Stimulated activated CD4-positive, alpha-beta T cell treated with anti-CD3 and anti-CD28 coated beads, Interleukin-15, amount 100 ng/mL, for 24 hours (primary cell): Measurements from ENCODE around the gene STK11.
A peak's percentile ranks its signal among the peaks of the same experiment; 100 is the strongest.

Source experiments
- DNase-seq: peaks from one replicate; pipeline ENCODE4 v3.0.0-alpha.2; 2020

Gene STK11

DNA sequence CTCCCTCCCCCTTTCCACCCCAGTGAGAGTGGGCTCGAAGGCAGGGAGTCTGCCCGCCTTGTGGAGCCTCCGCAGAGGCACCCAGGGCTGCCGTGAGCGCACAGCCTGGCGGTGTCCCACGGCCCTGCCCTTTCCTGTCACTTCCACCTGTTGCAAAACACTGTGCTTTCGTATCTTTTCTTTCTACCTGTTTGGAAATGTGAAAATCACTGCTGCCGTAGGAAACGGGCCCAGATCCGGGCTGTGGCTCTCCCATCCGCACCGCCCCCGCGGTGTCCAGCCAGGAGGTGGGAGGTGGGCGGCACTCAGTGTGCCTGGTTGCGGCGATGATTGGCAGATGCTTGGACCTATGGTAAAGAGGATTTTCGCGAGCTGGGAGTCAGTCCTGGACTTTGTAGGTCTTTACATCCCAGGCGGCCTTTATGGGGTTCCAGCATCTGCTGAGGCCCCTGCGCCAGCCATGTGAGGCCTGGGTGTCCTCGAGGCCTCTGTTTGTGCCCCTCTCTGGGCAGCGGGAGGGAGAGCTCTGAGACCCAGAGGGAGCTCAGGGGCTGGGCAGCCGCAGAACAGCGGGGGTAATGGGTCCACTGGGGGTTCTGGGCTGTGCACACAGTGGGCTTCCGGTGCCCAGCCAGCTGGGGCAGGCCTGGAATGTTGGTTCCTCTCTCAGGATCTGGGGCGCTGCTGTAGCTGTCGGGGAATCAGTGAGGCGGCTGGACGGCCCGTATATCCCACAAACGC, 6.1 kb downstream of the STK11 start:
- DNase-seq: no peak

DNA sequence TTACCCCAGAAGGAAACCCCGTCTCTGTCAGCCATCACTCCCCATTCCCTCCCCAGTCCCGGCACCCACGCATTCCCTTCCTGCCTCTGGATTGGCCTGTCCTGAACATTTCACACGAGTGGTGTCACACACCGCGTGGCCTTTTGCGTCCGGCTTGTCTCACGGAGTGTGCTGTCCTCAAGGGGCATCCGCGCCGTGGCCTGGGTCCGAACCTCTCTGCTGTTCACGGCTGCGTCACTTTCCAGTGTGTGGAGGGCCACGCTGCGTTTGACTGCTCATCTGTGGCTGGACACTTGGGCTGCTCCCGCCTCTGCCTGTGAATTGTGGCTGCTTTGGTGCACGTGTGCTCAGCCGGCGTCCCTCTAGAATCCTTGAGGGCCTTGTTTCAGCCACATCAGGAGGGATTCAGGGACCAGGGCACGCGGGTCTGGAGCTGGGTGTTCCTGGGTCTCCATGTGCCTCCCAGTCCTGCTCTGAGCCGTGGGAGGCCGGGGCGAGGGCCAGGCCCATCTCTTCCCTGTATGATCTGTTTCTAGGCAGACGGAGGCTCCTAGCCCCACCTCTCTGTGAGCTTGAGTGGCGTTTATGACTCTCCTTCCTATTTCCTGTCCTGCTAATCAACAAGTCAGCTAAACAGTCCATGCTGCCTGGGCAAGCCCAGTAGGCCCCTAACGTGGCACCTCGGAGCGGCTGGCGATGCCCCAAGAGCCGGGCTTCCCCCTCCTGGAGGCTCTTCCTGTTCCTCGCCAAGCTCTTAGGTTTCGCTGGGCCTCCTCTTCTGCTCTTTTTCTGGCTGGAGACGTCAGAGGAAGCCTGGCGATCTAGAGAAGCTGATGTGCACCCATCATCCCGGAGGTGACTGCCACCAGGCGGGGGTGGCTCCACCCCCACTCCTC, 8.1 kb downstream of the STK11 start:
- peak; percentile 72 for DNase-seq

DNA sequence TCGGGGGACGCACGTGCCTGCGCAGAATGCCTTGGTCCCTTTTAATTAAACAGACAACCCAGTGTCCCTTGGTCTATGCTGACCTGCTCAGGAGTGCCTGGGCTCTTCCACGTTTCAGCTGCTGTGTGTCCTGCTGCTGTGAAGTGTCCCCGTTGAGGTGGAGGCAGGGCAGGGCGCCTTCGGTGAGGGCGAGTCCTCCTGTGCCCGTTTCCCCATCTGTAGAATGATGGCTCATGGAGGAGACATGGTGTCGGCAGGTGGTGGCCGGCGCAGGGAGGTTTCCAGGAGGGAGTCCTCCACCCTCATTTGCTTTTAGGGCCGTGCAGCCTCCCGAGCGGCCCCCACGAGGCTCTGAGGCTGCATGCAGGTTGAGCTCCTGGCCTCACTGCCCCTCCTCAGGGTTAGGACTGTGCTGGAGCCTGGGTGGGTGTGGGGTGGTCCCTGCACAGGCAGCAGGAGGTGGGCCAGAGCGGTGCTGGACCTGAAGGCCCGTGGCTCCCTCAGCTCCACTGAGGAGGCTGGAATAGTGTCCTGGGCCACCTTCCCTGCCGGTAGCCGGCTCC, 8.8 kb downstream of the STK11 start:
- no peak for DNase-seq

DNA sequence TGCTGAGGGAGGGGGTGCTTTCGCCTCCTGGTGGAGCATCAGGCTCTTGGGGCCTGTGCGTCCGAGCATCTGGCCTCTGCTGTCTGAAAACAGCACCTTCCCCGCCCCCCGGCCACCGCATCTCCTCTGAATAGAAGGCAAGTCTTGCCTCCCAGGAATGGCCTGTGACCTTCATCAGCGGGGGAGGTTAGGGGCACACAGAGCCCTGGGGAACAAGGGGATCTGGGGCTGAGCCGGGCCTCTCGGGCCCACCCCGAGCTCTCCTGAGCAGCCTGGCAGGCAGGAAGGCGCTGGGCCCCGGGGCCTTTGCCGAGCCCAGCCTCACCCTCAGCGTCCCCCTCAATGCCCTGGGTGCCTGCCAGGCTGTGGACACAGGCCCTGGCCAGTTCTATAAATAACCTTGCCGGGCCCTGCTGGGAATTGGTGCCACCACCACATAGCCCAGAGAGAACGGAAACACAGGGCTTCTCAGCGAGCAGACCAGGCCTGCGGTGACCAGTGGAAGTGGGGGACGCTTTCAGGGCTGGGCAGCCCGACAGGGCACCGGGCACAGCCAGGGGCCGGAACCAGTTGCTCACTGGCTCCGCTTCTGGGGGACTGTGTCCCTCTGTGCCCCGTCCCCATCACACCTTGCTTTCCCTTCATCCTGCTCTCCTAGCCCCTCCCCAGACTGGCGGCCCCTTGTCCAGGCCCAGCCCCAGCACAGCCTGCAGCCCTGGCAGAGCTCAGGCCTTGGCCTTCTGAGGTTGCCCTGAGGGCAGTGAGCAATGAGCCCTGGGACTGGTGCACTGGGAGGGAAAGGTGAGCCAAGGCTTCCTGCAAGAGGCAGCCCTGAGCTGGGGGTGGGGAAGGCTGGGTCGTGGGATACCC, 9.5 kb downstream of the STK11 start:
- DNase-seq: no peak

DNA sequence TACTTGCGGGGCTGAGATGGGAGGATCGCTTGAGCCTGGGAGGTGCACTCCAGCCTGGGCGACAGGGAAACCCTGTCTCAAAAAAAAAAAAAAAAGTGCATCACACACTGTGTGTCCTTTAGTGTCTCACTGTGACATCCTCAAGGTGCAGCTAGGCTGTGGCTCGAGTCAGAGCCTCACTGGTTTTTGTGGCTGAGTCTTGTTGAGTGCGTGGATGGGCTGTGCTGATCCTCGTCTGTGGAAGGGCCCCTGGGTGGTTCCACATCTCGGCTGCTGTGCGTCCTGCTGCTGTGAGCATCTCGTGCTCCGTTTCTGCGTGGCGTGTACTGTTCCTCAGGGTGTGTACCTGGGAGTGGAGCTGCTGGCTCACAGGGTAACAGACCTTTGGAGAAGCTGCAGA, 11.2 kb downstream of the STK11 start:
- no peak for DNase-seq

DNA sequence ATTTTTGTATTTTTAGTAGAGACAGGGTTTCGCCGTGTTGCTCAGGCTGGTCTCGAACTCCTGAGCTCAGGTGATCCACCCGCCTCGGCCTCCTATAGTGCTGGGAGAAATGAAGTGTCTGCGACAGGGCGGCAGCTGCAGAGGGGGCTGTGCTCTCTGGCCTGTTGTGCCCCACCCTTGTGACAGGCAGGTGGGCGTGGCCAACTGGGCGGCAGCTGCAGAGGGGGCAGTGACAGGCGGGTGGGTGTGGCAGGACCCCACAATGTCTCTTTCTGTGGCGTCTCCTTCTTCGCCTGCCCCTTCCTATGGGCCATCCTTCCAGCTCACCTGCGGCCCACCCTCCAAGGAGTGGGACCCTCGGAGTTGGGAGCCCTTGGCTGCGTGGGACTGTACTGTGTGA, 11.8 kb downstream of the STK11 start:
- no peak for DNase-seq

DNA sequence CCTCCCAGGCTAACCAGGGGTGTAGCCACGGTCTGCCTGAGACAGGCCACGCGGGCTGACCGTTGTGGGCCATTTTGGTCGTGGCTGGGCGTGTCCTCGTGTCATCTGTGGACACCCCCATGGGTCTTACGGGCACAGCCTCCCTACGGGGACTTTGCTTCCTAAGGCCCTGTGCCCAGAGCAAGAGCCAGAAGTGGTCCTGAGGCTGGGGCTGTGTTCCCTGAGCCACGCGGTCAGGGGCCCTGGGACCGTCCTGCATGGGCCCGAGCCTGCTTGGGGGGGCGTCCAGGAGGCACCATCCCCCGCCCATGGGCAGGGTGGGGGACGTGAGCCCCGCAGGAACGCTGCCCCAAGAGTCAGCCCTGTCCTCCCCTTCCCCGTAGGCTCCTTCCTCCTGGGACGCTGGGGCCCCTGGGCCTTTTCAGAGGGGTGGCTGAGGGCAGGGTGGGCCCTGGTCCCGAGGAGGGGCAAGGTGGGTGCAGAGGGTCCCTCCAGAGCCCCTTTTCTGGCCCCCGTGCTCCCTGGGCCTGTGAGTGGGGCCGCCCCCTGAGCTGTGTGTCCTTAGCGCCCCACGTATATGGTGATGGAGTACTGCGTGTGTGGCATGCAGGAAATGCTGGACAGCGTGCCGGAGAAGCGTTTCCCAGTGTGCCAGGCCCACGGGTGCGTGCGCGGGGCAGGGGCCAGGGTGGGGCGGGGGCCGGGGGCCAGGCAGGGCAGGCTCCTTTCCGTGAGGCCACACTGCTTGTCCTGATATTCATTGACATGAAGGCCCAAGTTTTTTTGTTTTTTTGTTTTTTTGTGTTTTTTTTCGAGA, 13.4 kb downstream of the STK11 start:
- DNase-seq: no peak

DNA sequence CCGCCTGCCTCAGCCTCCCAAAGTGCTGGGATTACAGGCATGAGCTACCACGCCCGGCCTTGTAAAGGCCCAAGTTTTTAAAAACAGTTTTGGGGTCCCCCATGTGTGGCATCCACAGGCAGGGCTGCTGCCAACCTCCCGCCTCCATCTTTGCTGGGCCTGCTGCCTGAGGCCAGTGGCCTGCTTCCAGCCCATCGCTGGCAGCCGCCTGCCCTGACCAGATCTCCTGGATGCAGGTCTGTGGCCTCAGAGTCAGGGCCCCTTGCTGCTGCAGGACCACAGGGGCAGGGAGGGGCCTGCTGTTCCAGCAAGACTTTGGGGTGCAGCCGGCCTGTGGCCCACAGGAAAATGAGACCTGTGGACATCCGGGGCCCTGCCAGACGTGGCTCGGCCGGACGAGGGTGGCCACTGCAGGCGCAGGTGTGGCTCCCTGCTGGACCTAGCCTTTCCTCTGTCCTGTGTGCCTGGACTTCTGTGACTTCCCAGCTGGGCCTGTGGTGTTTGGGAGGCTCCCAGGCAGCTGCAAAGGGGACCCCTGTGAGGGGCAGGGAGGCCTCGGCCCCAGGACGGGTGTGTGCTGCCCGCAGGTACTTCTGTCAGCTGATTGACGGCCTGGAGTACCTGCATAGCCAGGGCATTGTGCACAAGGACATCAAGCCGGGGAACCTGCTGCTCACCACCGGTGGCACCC, 14.4 kb downstream of the STK11 start:
- DNase-seq: no peak

DNA sequence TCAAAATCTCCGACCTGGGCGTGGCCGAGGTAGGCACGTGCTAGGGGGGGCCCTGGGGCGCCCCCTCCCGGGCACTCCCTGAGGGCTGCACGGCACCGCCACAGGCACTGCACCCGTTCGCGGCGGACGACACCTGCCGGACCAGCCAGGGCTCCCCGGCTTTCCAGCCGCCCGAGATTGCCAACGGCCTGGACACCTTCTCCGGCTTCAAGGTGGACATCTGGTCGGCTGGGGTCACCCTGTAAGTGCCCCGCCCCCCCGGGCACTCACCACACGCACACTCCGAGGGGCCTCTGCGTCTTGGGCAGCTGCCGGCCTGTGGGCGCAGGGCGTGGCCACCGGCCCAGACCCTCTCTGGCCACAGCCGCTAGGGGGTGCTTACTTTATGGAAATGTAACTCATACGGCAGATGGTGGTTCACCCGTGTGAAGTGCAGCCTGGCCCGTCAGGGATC, 14.9 kb downstream of the STK11 start:
- DNase-seq: no peak

DNA sequence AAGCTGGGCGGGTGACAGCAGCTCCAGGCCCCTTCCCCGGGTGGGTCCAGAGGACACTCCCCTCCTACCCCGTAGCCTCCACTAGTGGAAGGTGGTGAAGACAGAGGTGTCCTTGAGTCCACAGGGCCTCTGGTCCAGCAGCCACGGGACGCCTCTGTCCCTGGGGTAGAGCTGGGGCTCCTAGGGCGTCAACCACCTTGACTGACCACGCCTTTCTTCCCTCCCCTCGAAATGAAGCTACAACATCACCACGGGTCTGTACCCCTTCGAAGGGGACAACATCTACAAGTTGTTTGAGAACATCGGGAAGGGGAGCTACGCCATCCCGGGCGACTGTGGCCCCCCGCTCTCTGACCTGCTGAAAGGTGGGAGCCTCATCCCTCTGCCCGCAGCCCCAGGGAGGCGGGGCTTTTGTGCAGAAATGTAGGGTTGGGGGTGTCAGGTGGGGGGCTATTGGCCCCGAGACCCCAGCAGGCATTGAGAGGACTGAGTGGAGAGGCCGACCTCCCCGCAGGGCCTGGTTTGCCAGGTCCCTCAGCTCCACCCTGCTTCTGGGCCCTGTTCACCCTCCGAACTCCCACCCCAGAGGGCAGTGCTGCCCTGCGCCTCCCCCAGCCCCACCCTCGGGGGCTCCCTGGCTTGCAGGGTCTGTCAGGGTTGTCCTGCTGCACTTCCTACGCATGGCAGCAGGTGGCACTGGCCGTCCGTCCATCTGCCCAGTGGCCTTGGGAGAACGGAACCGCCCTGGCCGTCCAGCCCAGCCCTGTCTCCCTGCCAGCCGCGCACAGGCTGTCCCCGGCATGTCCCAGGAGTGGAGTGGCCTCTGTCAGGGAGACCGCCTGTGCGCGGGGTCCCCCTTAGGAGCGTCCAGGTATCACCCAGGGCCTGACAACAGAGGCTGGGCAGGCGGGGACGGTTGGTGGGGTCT, 15.7 kb downstream of the STK11 start:
- DNase-seq: no peak

DNA sequence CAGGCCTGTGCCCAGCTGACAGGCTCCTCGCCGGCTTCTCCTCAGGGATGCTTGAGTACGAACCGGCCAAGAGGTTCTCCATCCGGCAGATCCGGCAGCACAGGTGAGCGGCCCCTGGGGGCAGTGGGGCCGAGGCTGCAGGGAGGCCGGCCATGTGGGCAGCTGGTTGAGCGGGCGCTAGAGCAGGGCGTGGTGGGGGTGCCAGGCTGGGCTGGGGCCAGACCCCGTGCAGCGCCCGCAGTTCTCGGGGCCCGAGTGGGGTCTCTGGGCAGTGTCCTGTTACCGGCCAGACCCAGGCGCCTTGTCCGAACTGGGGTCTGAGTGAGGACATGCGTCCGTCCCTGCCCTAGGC, 16.3 kb downstream of the STK11 start:
- DNase-seq: no peak

DNA sequence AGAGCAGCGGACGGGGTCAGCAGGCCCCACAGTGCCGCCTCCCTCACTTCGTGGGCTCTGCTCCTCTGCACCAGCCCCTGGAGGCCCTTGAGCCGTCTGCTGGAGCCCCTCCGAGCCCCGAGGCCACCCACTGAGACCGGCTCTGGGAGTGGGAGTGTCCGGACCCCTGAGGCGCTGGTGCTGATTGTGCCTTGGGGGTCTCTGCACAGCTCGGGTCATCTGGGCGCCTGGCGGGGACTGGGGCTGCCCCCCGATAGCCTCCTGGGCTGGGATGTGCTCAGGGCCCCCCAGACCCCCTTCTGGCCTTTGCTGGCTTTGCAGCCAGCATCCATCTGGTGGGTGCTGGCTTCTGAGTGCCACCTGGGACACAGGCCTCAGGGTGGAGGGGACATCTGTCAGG, 16.8 kb downstream of the STK11 start:
- DNase-seq: no peak

DNA sequence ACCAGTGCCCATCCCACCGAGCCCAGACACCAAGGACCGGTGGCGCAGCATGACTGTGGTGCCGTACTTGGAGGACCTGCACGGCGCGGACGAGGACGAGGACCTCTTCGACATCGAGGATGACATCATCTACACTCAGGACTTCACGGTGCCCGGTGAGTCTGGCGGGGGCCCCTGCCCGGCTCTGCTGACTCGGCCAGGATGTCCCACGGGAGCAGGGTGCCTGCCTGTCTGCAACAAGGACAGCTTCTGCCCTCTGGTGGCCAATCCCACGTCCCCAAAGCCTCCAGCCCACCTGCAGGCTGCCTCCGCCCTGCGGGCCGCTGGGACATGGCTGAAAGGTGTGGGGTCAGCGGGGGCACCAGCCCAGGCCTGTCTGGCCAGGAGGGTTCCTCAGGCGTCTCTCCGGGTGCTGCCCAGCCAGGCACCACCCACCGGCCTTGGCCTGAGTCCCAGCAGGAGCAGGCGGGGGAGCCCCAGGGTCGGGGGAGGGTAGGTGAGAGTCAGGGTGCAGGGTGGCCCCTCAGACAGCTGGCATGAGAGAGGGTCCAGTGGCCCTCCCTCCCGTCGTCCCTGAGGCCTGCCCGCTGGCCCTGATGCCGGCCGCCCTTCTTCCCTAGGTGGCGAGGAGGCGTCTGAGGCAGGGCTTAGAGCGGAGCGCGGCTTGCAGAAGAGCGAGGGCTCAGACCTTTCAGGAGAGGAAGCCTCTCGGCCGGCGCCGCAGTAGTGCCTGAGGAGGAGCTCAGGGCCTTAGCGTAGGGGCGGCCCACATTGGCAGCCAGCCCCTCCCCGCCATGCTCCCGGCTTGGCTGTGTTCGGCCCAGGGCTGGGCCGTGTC, 17.7 kb downstream of the STK11 start:
- peak; percentile 52 for DNase-seq

DNA sequence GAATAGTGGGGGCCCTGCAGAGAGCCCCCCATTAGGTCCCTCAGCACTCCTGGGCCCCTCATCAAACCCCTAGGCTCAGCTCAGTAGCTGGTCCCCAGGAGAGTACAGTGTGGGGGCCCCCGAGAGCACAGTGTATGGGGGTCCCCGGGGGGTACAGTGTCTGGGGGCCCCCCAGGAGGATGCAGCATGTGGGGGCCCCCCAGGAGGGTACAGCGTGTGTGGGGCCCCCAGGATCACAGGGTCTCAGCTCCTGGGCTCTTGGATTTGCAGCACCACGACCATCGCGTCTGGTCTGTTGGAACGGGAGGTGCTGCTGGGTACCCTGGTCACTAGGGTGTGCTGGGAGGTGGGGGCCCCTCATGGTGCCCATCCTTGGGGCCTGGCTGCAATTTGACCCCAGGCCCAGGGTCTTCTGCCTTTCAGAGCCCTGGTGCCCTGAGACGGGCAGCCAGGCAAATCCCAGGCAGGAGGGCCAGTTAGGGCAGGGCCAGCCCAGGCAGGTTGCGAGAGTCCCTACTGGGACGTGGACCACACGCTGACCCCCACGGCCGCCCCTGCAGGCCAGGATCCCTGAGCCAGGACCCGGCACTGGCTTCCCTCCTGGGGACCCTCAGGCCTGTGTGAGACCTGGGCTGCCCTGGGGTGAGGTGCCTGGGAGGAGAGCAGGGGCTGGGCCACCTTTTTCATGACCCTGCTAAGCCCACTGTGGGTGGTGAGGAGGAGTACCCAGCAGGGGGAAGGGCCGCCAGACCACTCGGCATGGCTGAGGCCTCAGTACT, 18.7 kb downstream of the STK11 start:
- DNase-seq: no peak

DNA sequence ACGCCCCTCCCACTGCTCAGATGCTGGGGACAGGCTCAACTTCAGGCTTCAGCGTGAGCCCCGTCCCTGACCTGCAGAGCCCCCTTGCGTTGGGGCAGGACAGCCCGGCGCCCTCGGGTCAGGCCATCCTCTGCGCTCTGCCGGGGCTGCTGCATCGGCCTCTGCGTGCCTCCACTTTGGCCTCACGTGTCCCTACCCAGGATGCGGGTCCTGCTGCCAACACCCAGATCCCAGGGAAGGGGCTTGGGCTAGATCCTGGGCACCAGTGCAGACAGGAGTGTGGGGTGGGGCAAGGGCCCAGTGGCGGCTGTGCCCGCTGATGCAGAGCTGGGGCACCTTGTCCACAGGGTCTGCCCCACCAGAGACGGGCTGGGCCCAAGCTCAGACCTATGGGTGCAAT, 19.3 kb downstream of the STK11 start:
- no peak for DNase-seq

DNA sequence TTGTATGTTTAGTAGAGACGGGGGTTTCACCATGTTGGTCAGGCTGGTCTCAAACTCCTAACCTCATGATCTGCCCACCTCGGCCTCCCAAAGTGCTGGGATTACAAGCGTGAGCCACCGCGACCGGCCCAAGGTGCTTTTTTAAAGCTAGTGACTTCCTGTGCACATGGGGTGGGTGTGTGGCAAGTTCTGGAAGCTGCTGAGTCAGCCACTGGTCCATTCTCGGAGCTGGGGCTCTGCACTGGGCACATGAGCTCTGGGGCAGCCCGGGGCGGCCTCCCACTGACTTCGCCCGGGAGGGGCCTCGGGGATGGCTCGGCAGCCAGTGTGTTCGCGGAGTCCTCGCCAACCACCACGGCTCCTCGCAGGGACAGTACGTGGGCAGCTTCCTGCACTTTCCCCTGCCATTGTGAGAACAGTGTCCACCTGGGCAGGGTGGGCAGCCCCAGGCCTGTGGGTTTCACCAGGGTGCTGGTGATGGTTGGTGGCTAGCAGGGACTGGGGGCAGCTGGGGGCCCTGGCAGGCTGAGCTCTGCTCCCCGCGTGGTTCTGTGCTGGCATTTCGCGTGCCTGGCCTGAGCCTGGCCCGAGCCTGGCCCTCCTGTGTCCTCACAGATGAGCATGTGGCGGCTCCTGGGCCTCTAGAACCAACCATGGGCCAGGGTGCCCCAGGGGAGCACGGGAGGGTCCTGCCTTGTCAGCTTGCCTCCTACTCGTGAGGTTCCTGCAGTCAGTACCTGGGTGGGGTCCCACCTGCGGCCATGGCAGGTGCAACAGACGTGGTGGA, 20.1 kb downstream of the STK11 start:
- DNase-seq: no peak

DNA sequence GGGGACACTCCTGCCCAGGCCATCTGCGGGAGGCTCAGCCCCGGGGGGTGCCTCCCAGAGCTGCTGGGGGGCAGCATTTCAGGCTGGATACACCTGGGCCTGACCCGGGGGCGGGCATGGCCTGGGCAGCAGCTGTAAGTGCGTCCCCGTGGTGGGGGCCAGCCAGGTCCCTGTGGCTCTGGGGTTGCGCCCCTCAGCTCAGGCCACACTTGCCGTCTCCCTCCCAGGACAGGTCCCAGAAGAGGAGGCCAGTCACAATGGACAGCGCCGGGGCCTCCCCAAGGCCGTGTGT, 20.6 kb downstream of the STK11 start:
- DNase-seq: no peak
